Mesendoderm (in vitro differentiated cells): Measurements from ENCODE around the gene PCDHB9.
"Not testable (repeated sequence)": the region's sequence is repeated elsewhere in the genome, so short reads cannot be mapped to it uniquely, and the experiment has no call there.

Source experiments
- DNase-seq: peaks from one replicate; pipeline ENCODE4 v3.0.0; 2013
- H2AK5ac ChIP-seq: 2 replicates; pipeline ENCODE4 v1.6.1; 2013; ENCODE audit warnings: low read length, inconsistent platforms
- H2BK120ac ChIP-seq: 2 replicates; pipeline ENCODE4 v1.6.1; 2013; ENCODE audit warnings: low read depth, mild to moderate bottlenecking, low read length, moderate library complexity, mixed read lengths
- H2BK15ac ChIP-seq: replicated peaks from 2 replicates; pipeline ENCODE4 v1.6.1; 2013; ENCODE audit warnings: low read depth, mild to moderate bottlenecking, moderate library complexity
- H2BK5ac ChIP-seq: 2 replicates; pipeline ENCODE4 v1.6.1; 2013; ENCODE audit warnings: low read length, inconsistent platforms
- H3K18ac ChIP-seq: 2 replicates; pipeline ENCODE4 v1.6.1; 2013; ENCODE audit warnings: mild to moderate bottlenecking, low read length, mixed read lengths
- H3K23ac ChIP-seq: one replicate; pipeline ENCODE4 v1.6.1; 2013; ENCODE audit warnings: low read length
- H3K27ac ChIP-seq: 2 replicates; pipeline ENCODE4 v1.5.1; 2013; ENCODE audit warnings: low read depth, mild to moderate bottlenecking, inconsistent platforms, low read length, moderate library complexity
- H3K27me3 ChIP-seq: 2 replicates; pipeline ENCODE4 v1.6.1; 2013; ENCODE audit warnings: low read length, control low read depth, mild to moderate bottlenecking, inconsistent platforms; ENCODE audit not compliant: insufficient read depth, poor library complexity
- H3K36me3 ChIP-seq: 2 replicates; pipeline ENCODE4 v1.6.1; 2013; ENCODE audit warnings: low read length, inconsistent platforms; ENCODE audit not compliant: control insufficient read depth, insufficient read depth
- H3K4ac ChIP-seq: one replicate; pipeline ENCODE4 v1.6.1; 2013; ENCODE audit warnings: low read depth, mild to moderate bottlenecking, low read length, moderate library complexity
- H3K4me1 ChIP-seq: 2 replicates; pipeline ENCODE4 v1.6.1; 2013; ENCODE audit warnings: low read depth, low read length, inconsistent platforms; ENCODE audit not compliant: control insufficient read depth
- H3K4me2 ChIP-seq: 2 replicates; pipeline ENCODE4 v1.6.1; 2013; ENCODE audit warnings: low read length
- H3K4me3 ChIP-seq: 2 replicates; pipeline ENCODE4 v1.5.1; 2013; ENCODE audit warnings: mild to moderate bottlenecking, low read length
- H3K56ac ChIP-seq: one replicate; pipeline ENCODE4 v1.6.1; 2013; ENCODE audit warnings: low read length
- H3K79me1 ChIP-seq: 2 replicates; pipeline ENCODE4 v1.6.1; 2013; ENCODE audit warnings: low read length, inconsistent platforms
- H3K79me2 ChIP-seq: 2 replicates; pipeline ENCODE4 v1.6.1; 2013; ENCODE audit warnings: mild to moderate bottlenecking, low read length; ENCODE audit not compliant: control insufficient read depth, insufficient read depth
- H3K9ac ChIP-seq: 2 replicates; pipeline ENCODE4 v1.6.1; 2013; ENCODE audit warnings: low read length, inconsistent platforms
- H4K5ac ChIP-seq: one replicate; pipeline ENCODE4 v1.6.1; 2013; ENCODE audit warnings: low read length
- H4K8ac ChIP-seq: one replicate; pipeline ENCODE4 v1.6.1; 2013; ENCODE audit warnings: low read depth, mild to moderate bottlenecking, control low read depth, low read length, moderate library complexity
- WGBS: extraction: QIAGEN DNeasy Blood & Tissue Kit; methylation state at CpG from one replicate; pipeline ENCODE4 v1.1.7; 2013; ENCODE audit warnings: low lambda C conversion rate, missing lambda C conversion rate; ENCODE audit not compliant: insufficient coverage; ENCODE audit errors: extremely low coverage; 5-methylcytosine and 5-hydroxymethylcytosine counted together

Gene PCDHB9

DNA sequence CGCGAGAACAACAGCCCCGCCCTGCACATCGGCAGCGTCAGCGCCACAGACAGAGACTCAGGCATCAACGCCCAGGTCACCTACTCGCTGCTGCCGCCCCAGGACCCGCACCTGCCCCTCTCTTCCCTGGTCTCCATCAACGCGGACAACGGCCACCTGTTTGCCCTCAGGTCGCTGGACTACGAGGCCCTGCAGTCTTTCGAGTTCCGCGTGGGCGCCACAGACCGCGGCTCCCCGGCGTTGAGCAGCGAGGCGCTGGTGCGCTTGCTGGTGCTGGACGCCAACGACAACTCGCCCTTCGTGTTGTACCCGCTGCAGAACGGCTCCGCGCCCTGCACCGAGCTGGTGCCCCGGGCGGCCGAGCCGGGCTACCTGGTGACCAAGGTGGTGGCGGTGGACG lies 35.3 kb upstream of the PCDHB9 start:
- not testable (repeated sequence) for H2BK15ac ChIP-seq, H4K8ac ChIP-seq, H3K23ac ChIP-seq, H3K79me2 ChIP-seq, H3K4ac ChIP-seq, H3K4me1 ChIP-seq, H3K36me3 ChIP-seq, H2BK120ac ChIP-seq, H3K27me3 ChIP-seq, H4K5ac ChIP-seq, DNase-seq, H3K4me2 ChIP-seq, H3K56ac ChIP-seq, H3K9ac ChIP-seq, H3K79me1 ChIP-seq, H2BK5ac ChIP-seq, H3K27ac ChIP-seq, H3K18ac ChIP-seq, H2AK5ac ChIP-seq, H3K4me3 ChIP-seq
- WGBS, result no CpG with 5 or more reads among the region's 41 CpGs

DNA sequence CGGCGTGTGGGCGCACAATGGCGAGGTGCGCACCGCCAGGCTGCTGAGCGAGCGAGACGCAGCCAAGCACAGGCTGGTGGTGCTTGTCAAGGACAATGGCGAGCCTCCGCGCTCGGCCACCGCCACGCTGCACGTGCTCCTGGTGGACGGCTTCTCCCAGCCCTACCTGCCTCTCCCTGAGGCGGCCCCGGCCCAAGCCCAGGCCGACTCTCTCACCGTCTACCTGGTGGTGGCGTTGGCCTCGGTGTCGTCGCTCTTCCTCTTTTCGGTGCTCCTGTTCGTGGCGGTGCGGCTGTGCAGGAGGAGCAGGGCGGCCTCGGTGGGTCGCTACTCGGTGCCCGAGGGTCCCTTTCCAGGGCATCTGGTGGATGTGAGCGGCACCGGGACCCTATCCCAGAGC lies 34.9 kb upstream of the PCDHB9 start:
- H3K79me1 ChIP-seq, H3K18ac ChIP-seq, H2BK120ac ChIP-seq, H3K4me3 ChIP-seq, H3K79me2 ChIP-seq, H3K27ac ChIP-seq, H3K56ac ChIP-seq, H4K5ac ChIP-seq, H2AK5ac ChIP-seq, H2BK5ac ChIP-seq, H4K8ac ChIP-seq, H2BK15ac ChIP-seq, H3K23ac ChIP-seq, H3K27me3 ChIP-seq, H3K4me2 ChIP-seq, H3K4me1 ChIP-seq, DNase-seq, H3K9ac ChIP-seq, H3K36me3 ChIP-seq, H3K4ac ChIP-seq: not testable (repeated sequence)
- WGBS, result no CpG with 5 or more reads among the region's 36 CpGs

DNA sequence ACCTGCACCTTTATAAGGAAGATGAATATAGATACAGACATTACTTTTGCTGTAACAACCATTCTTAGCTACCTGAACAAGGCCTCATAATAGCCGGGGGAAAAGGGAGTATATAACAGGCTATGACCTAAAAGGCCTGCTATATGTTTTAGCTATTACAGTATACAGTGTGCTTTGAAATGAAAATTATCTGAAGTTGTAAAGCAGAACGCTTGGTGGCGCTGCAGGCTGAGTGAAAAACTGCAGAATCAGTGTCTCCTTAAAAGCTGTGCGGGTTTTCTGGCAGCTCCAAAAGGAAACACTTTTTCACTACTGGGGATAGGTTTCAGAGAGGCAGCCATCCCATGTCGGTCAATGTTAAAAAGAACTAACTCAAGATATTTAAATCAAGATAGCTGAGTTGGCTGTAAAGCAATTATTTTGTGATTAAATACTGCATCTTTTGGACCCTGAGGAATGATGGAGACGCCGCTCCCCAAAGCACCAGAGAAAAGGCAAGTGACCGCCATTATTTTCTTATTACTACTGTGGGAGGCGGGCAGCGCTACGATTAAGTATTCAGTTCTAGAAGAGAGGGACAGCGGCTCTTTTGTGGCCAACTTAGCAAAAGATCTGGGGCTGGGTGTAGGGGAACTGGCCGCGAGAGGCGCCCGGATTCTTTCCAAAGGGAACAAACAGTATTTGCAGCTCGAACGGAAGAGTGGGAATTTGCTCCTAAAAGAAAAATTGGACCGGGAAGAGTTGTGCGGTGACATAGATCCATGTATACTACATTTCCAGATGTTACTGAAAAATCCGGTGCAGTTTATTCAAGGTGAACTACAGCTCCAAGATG lies 31.2 kb upstream of the PCDHB9 start:
- H3K27me3 ChIP-seq, result no peaks in the 10 kb centered on the region
- no peak overlapping the region for H3K4ac ChIP-seq
- peak; percentile 57 for DNase-seq
- H3K56ac ChIP-seq, result no peak overlapping the region
- no peak overlapping the region for H3K27ac ChIP-seq
- H3K4me1 ChIP-seq, result no peaks in the 10 kb centered on the region
- no CpG with 5 or more reads among the region's 21 CpGs for WGBS
- H3K23ac ChIP-seq, result no peak overlapping the region
- no peak overlapping the region for H3K9ac ChIP-seq
- H3K79me2 ChIP-seq, result no peaks in the 10 kb centered on the region
- H2BK120ac ChIP-seq, result no peak overlapping the region
- no peak overlapping the region for H3K4me3 ChIP-seq
- no peaks in the 10 kb centered on the region for H3K79me1 ChIP-seq
- H3K36me3 ChIP-seq, result no peaks in the 10 kb centered on the region
- no peak overlapping the region for H3K18ac ChIP-seq
- no peak overlapping the region for H2BK5ac ChIP-seq
- H2BK15ac ChIP-seq, result no peak overlapping the region
- H2AK5ac ChIP-seq, result no peak overlapping the region
- no peak overlapping the region for H4K8ac ChIP-seq
- H4K5ac ChIP-seq, result no peak overlapping the region
- no peak overlapping the region for H3K4me2 ChIP-seq

GRCh38 chr5:141157356-141157755 lies 29.6 kb upstream of the PCDHB9 start:
- not testable (repeated sequence) for H3K23ac ChIP-seq, H3K18ac ChIP-seq, H3K56ac ChIP-seq, H2AK5ac ChIP-seq, DNase-seq, H3K4me1 ChIP-seq, H3K9ac ChIP-seq, H4K5ac ChIP-seq, H3K79me1 ChIP-seq, H3K27ac ChIP-seq, H3K4ac ChIP-seq, H4K8ac ChIP-seq, H2BK120ac ChIP-seq, H3K36me3 ChIP-seq, H2BK15ac ChIP-seq, H3K4me2 ChIP-seq, H3K79me2 ChIP-seq, H2BK5ac ChIP-seq, H3K27me3 ChIP-seq, H3K4me3 ChIP-seq
- no CpG with 5 or more reads among the region's 38 CpGs for WGBS

- no CpG with 5 or more reads among the region's 28 CpGs for WGBS
Measured at GRCh38 chr5:141157901-141158300, 29.1 kb upstream of the PCDHB9 start.

More at GRCh38 chr5:141157901-141158300, 29.1 kb upstream of the PCDHB9 start:
- H3K27me3 ChIP-seq, H4K5ac ChIP-seq, H2BK5ac ChIP-seq, H3K79me1 ChIP-seq, H3K4me3 ChIP-seq, H3K27ac ChIP-seq, DNase-seq, H2BK15ac ChIP-seq, H2BK120ac ChIP-seq, H3K4me1 ChIP-seq, H3K79me2 ChIP-seq, H3K23ac ChIP-seq, H4K8ac ChIP-seq, H3K36me3 ChIP-seq, H3K18ac ChIP-seq, H3K4ac ChIP-seq, H3K4me2 ChIP-seq, H2AK5ac ChIP-seq, H3K56ac ChIP-seq, H3K9ac ChIP-seq: not testable (repeated sequence)
